ENCODE results near the gene FBLIM1. TPM values are rescaled to one million over a fixed set of nuclear protein-coding genes. Genes with fewer than 3 reads are reported as not detected.

Gene FBLIM1
- total RNA-seq, 1 experiment from 2014 or later: 6.0 TPM

DNA sequence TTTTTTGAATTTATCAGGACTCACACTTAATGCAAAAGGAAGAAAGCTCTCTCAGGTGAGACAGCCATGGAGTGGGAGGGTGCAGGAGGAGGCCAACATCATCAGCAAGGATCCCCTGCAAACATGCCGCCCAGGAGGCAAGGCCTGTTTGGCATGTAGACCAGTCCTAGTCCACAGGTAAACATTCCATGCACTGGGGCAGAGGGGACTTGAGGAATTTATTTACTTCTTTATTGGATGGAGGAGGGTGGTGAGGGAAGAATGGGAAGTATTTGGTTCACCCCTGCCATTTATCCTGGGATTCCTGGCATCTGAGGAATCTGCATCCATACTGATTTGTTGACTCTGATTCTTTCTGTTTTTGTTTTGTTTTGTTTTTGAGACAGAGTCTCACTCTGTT is 50.4 kb downstream of the FBLIM1 start (continued):
- TF ChIP-seq, protein P1, sequence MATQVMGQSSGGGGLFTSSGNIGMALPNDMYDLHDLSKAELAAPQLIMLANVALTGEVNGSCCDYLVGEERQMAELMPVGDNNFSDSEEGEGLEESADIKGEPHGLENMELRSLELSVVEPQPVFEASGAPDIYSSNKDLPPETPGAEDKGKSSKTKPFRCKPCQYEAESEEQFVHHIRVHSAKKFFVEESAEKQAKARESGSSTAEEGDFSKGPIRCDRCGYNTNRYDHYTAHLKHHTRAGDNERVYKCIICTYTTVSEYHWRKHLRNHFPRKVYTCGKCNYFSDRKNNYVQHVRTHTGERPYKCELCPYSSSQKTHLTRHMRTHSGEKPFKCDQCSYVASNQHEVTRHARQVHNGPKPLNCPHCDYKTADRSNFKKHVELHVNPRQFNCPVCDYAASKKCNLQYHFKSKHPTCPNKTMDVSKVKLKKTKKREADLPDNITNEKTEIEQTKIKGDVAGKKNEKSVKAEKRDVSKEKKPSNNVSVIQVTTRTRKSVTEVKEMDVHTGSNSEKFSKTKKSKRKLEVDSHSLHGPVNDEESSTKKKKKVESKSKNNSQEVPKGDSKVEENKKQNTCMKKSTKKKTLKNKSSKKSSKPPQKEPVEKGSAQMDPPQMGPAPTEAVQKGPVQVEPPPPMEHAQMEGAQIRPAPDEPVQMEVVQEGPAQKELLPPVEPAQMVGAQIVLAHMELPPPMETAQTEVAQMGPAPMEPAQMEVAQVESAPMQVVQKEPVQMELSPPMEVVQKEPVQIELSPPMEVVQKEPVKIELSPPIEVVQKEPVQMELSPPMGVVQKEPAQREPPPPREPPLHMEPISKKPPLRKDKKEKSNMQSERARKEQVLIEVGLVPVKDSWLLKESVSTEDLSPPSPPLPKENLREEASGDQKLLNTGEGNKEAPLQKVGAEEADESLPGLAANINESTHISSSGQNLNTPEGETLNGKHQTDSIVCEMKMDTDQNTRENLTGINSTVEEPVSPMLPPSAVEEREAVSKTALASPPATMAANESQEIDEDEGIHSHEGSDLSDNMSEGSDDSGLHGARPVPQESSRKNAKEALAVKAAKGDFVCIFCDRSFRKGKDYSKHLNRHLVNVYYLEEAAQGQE (IDR thresholded peaks at IDR 0.05; ENCODE audit: low read depth): no peak

DNA sequence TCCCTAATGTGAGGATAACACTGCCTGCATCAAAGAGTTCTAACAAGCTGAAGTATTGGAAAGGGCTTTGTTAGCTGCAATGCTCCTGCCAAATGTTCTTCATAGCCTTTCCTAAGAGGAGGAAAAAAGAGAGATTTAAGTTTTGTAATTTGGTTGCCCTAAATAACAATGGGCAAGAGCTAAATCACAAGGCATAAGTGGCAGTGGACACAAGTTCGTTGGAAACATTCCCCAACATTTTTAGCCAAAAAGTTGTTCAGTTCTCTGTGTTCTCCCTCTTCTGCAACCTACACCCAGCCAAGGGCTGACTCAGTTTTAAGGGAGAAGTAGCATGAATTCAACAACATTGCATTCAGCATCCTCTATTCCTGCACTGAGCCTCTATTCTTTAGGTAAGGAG is 51.5 kb downstream of the FBLIM1 start:
- BruUV-seq (replicated peaks): no TSS peak
- intact Hi-C loops (cut with micrococcal nuclease): no loop called here
- Histone ChIP-seq H4K20me1 (ENCODE audit: insufficient read depth) (no peaks in the 10 kb centered on the region), H3K9ac (ENCODE audit: low read length) (no peak overlapping the region), H3K79me2 (ENCODE audit: insufficient read depth, low read length) (no peaks in the 10 kb centered on the region), H3K9me3 (ENCODE audit: control insufficient read depth in 1 of 2, insufficient read depth in 1 of 2, low read depth in 1 of 2, low read length in 2 of 2) (no peaks in the 10 kb centered on the region), H3K9me2 (ENCODE audit: insufficient read depth) (no peaks in the 10 kb centered on the region), H3K27me3 (ENCODE audit: insufficient read depth, low read length) (no peaks in the 10 kb centered on the region), H3K4me3 (replicated peaks in 1 of 2; ENCODE audit: low read depth in 1 of 2, low read length in 2 of 2) (no peak overlapping the region), H3K36me3 (ENCODE audit: control insufficient read depth in 1 of 2, insufficient read depth in 2 of 2, low read length in 2 of 2) (no peaks in the 10 kb centered on the region), H3K4me1 (ENCODE audit: control insufficient read depth in 1 of 2, insufficient read depth in 2 of 2, low read length in 2 of 2) (peaks cover 3% of the 10 kb centered on the region in 2 experiments; a peak in 2 of 4 replicates), H3K4me2 (ENCODE audit: low read length) (no peak overlapping the region), H2AFZ (ENCODE audit: low read depth, low read length, poor library complexity, severe bottlenecking) (no peak overlapping the region), H3K27ac (ENCODE audit: low read depth, low read length) (no peak overlapping the region)
- RAD21 ChIA-PET (ENCODE audit: low non-redundant PET in 1 of 2, low total read pairs in 2 of 2, uncharacterized antibody in 2 of 2, unreplicated experiment in 2 of 2): no interaction called here
- POLR2A ChIA-PET: no interaction called here
- CTCF ChIA-PET: no interaction called here
- ATAC-seq (no peak), DNase-seq (ENCODE audit: low read depth, low spot score) (no peak)
- TF ChIP-seq, protein P2, sequence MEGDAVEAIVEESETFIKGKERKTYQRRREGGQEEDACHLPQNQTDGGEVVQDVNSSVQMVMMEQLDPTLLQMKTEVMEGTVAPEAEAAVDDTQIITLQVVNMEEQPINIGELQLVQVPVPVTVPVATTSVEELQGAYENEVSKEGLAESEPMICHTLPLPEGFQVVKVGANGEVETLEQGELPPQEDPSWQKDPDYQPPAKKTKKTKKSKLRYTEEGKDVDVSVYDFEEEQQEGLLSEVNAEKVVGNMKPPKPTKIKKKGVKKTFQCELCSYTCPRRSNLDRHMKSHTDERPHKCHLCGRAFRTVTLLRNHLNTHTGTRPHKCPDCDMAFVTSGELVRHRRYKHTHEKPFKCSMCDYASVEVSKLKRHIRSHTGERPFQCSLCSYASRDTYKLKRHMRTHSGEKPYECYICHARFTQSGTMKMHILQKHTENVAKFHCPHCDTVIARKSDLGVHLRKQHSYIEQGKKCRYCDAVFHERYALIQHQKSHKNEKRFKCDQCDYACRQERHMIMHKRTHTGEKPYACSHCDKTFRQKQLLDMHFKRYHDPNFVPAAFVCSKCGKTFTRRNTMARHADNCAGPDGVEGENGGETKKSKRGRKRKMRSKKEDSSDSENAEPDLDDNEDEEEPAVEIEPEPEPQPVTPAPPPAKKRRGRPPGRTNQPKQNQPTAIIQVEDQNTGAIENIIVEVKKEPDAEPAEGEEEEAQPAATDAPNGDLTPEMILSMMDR (IDR thresholded peaks at IDR 0.05 in 2 of 3, conservative IDR thresholded peaks at IDR 0.05 in 1 of 3; ENCODE audit: borderline replicate concordance in 1 of 3, insufficient read depth in 1 of 3, low read depth in 2 of 3, low read length in 2 of 3): no peak
- no peak for TF ChIP-seq CEBPB (IDR thresholded peaks at IDR 0.05; ENCODE audit: low read depth)
- no peak for TF ChIP-seq EZH2 (IDR thresholded peaks at IDR 0.05)
- TF ChIP-seq CBX3 (IDR thresholded peaks at IDR 0.05; ENCODE audit: low read depth): no peak
- no peak for TF ChIP-seq SIN3A (IDR thresholded peaks at IDR 0.05; ENCODE audit: low read depth)
- no peak for TF ChIP-seq ZNF274 (IDR thresholded peaks at IDR 0.05; ENCODE audit: low read depth, low read length)
- TF ChIP-seq JUND (IDR thresholded peaks at IDR 0.05): no peak
- TF ChIP-seq SRF (IDR thresholded peaks at IDR 0.05; ENCODE audit: low read depth): no peak
- TF ChIP-seq, protein P1 (IDR thresholded peaks at IDR 0.05; ENCODE audit: low read depth): no peak
- TF ChIP-seq TCF7L2 (IDR thresholded peaks at IDR 0.05; ENCODE audit: borderline replicate concordance, extremely low read depth, insufficient read depth, insufficient read length): no peak
- TF ChIP-seq FOSL1 (IDR thresholded peaks at IDR 0.05; ENCODE audit: low read depth): no peak
- TF ChIP-seq POLR2A (IDR thresholded peaks at IDR 0.05; ENCODE audit: borderline replicate concordance, extremely low read depth, insufficient read depth, insufficient read length): no peak
- TF ChIP-seq RAD21 (IDR thresholded peaks at IDR 0.05; ENCODE audit: low read depth): no peak
- TF ChIP-seq ZFX (IDR thresholded peaks at IDR 0.05): no peak
- TF ChIP-seq ELF1 (IDR thresholded peaks at IDR 0.05; ENCODE audit: borderline replicate concordance, low read depth): no peak
- TF ChIP-seq POLR2AphosphoS5 (IDR thresholded peaks at IDR 0.05; ENCODE audit: low read depth, low read length): no peak
- TF ChIP-seq YY1 (IDR thresholded peaks at IDR 0.05; ENCODE audit: extremely low read depth, insufficient replicate concordance, low read depth, low read length): no peak

Measured in HCT116 (cell line).